Liver (tissue), 9 donors: Measurements from ENCODE around the gene HOXA7. TPM values are rescaled to one million over a fixed set of nuclear protein-coding genes. Genes with fewer than 3 reads are reported as not detected.

Experiments used
- DNase-seq: peaks from one replicate; pipeline ENCODE4 v3.0.0-alpha.2; 2017; ENCODE audit warnings: low spot score
- H3K27ac ChIP-seq, 2 donors: one replicate each; pipeline ENCODE4 v1.7.0; 2013; ENCODE audit warnings: inconsistent platforms in 2 of 2, low read length in 2 of 2, control low read depth in 1 of 2, low read depth in 1 of 2, mild to moderate bottlenecking in 1 of 2
- H3K27me3 ChIP-seq, 4 donors: one replicate each; pipeline versions ENCODE4 v1.6.1 to v1.7.0; 2013; ENCODE audit warnings: low read length in 3 of 4, inconsistent platforms in 1 of 4, mild to moderate bottlenecking in 1 of 4, moderate library complexity in 1 of 4; ENCODE audit not compliant: control insufficient read depth in 4 of 4, insufficient read depth in 4 of 4
- H3K36me3 ChIP-seq, 4 donors: one replicate each; pipeline versions ENCODE4 v1.6.1 to v1.7.0; 2013; ENCODE audit warnings: low read length in 3 of 4, mild to moderate bottlenecking in 3 of 4, low read depth in 1 of 4, moderate library complexity in 1 of 4; ENCODE audit not compliant: control insufficient read depth in 4 of 4, insufficient read depth in 3 of 4
- H3K4me1 ChIP-seq, 4 donors: one replicate each; pipeline versions ENCODE4 v1.6.1 to v1.7.0; 2013; ENCODE audit warnings: low read length in 3 of 4, mild to moderate bottlenecking in 3 of 4, moderate library complexity in 1 of 4; ENCODE audit not compliant: control insufficient read depth in 4 of 4, insufficient read depth in 4 of 4
- H3K4me3 ChIP-seq, 3 donors: one replicate each; pipeline versions ENCODE4 v1.6.1 to v1.7.0; 2013; ENCODE audit warnings: low read length in 3 of 3, control low read depth in 1 of 3, low read depth in 1 of 3, mild to moderate bottlenecking in 1 of 3
- H3K9ac ChIP-seq, 2 donors: one replicate each; pipeline ENCODE4 v1.7.0; 2013; ENCODE audit warnings: low read length in 2 of 2, mild to moderate bottlenecking in 2 of 2, moderate library complexity in 2 of 2, control low read depth in 1 of 2, low read depth in 1 of 2
- H3K9me3 ChIP-seq, 4 donors: one replicate each; pipeline versions ENCODE4 v1.6.1 to v1.7.0; 2013; ENCODE audit warnings: low read length in 3 of 4; ENCODE audit not compliant: control insufficient read depth in 4 of 4
- ATF3 ChIP-seq: IDR thresholded peaks from 2 replicates; pipeline ENCODE4 v1.6.1; 2016; ENCODE audit warnings: antibody characterized with exemption
- CTCF ChIP-seq: fragments of 150-350 bp; IDR thresholded peaks from 2 replicates; pipeline ENCODE4 v1.5.1; 2017; ENCODE audit warnings: improper control_type of control experiment, low read depth, low read length; ENCODE audit not compliant: missing input control
- EGR1 ChIP-seq, 2 donors: IDR thresholded peaks; 2 replicates each; pipeline ENCODE4 v1.6.1; 2016 to 2018; ENCODE audit warnings: antibody characterized with exemption in 2 of 2, low read depth in 2 of 2
- FOXA1 ChIP-seq: IDR thresholded peaks from 2 replicates; pipeline ENCODE4 v1.6.1; 2016; ENCODE audit warnings: antibody characterized with exemption
- FOXA2 ChIP-seq: IDR thresholded peaks from 2 replicates; pipeline ENCODE4 v1.6.1; 2016; ENCODE audit warnings: antibody characterized with exemption
- GABPA ChIP-seq, 2 donors: IDR thresholded peaks in 1 of 2; conservative IDR thresholded peaks in 1 of 2; 2 replicates each; pipeline ENCODE4 v1.6.1; 2016; ENCODE audit warnings: antibody characterized with exemption in 2 of 2, mild to moderate bottlenecking in 1 of 2, moderate library complexity in 1 of 2
- HNF4A ChIP-seq, 2 donors: conservative IDR thresholded peaks; 2 replicates each; pipeline ENCODE4 v1.6.1; 2016; ENCODE audit warnings: antibody characterized with exemption in 2 of 2, mild to moderate bottlenecking in 2 of 2
- JUND ChIP-seq, 2 donors: IDR thresholded peaks; 2 replicates each; pipeline ENCODE4 v1.6.1; 2016; ENCODE audit warnings: antibody characterized with exemption in 2 of 2
- NR2F2 ChIP-seq: IDR thresholded peaks from 2 replicates; pipeline ENCODE4 v1.6.1; 2016; ENCODE audit warnings: antibody characterized with exemption
- RAD21 ChIP-seq, 2 donors: IDR thresholded peaks; 2 replicates each; pipeline ENCODE4 v1.6.1; 2016; ENCODE audit warnings: antibody characterized with exemption in 2 of 2, mild to moderate bottlenecking in 2 of 2
- REST ChIP-seq: IDR thresholded peaks from 2 replicates; pipeline ENCODE4 v1.6.1; 2016; ENCODE audit warnings: antibody characterized with exemption, mild to moderate bottlenecking
- RXRA ChIP-seq, 2 donors: IDR thresholded peaks; 2 replicates each; pipeline ENCODE4 v1.6.1; 2017 to 2018; ENCODE audit warnings: antibody characterized with exemption in 2 of 2, mild to moderate bottlenecking in 1 of 2
- SP1 ChIP-seq: IDR thresholded peaks from 2 replicates; pipeline ENCODE4 v1.6.1; 2018; ENCODE audit warnings: antibody characterized with exemption, mild to moderate bottlenecking
- TAF1 ChIP-seq: conservative IDR thresholded peaks from 2 replicates; pipeline ENCODE4 v1.6.1; 2016; ENCODE audit warnings: antibody characterized with exemption, mild to moderate bottlenecking
- YY1 ChIP-seq: IDR thresholded peaks from 2 replicates; pipeline ENCODE4 v1.6.1; 2016; ENCODE audit warnings: antibody characterized with exemption, mild to moderate bottlenecking
- ZBTB33 ChIP-seq: IDR thresholded peaks from 2 replicates; pipeline ENCODE4 v1.6.1; 2016; ENCODE audit warnings: antibody characterized with exemption
- WGBS: extraction: QIAGEN DNeasy Blood & Tissue Kit; methylation state at CpG from one replicate; pipeline ENCODE4 v1.1.7; 2013; 5-methylcytosine and 5-hydroxymethylcytosine counted together
- polyA plus RNA-seq, 2 donors: library from polyadenylated mRNA; stranded (reverse) in 1 of 2; unstranded in 1 of 2; fragments of 200-250 nt in 1 of 2; fragments of >200 nt in 1 of 2; fragmentation: Nextera tagmentation in 1 of 2; extraction: Ambion mirVana in 1 of 2; gene quantifications; one replicate each; pipeline versions ENCODE4 v1.2.1 to v1.2.3, GENCODE V29; 2013 to 2015
- total RNA-seq, 2 donors: library from RNA; depleted of rRNA; stranded (reverse); fragments of >200 nt; gene quantifications; one replicate each; pipeline ENCODE4 v1.2.3, GENCODE V29; 2014
- donor health status: healthy.
- donor health status: healthy.
- donor health status: healthy.
- donor health status: healthy.
- donor health status: healthy.

Gene HOXA7
- total and polyA plus RNA-seq, 4 donors, result under 0.01 to 0.05 TPM; not detected in 2

GRCh38 chr7:27106901-27107240, 49.6 kb downstream of the HOXA7 start:
- no peak overlapping the region for H3K9ac ChIP-seq
- H3K4me3 ChIP-seq, result peak overlapping the region in 1 of 3 donors; percentile 20
- no peak for TF ChIP-seq FOXA2
- no peak for TF ChIP-seq ZBTB33
- no peak for TF ChIP-seq FOXA1
- peaks cover 0 to 4% (median 2%) of the 10 kb centered on the region in 4 donors for H3K4me1 ChIP-seq
- peak overlapping the region; percentile 36 to 62 for H3K27ac ChIP-seq
- no peaks in the 10 kb centered on the region for H3K9me3 ChIP-seq
- H3K27me3 ChIP-seq, result peaks cover 0 to 29% (median 7%) of the 10 kb centered on the region in 4 donors
- 18% methylated on average over 14 of the region's 14 CpGs for WGBS
- no peak for DNase-seq
- H3K36me3 ChIP-seq, result no peaks in the 10 kb centered on the region

- WGBS, result 19% methylated on average over 44 of the region's 44 CpGs
- Histone ChIP-seq H3K36me3 (no peaks in the 10 kb centered on the region), H3K9me3 (no peaks in the 10 kb centered on the region), H3K9ac (no peak overlapping the region), H3K4me1 (peaks cover 0 to 8% (median 2%) of the 10 kb centered on the region in 4 donors), H3K27ac (peak overlapping the region; percentile 36 to 62), H3K27me3 (peaks cover 0 to 23% (median 7%) of the 10 kb centered on the region in 4 donors), H3K4me3 (peak overlapping the region in 1 of 3 donors; percentile 20)
- no peak for DNase-seq
- no peak for TF ChIP-seq JUND (IDR thresholded peaks at IDR 0.05)
- no peak for TF ChIP-seq ATF3
- TF ChIP-seq TAF1, result no peak
- TF ChIP-seq FOXA2, result no peak
- TF ChIP-seq HNF4A (conservative IDR thresholded peaks at IDR 0.05), result no peak
- no peak for TF ChIP-seq RAD21 (IDR thresholded peaks at IDR 0.05)
- TF ChIP-seq CTCF, result no peak
Observed at GRCh38 chr7:27106181-27106900, 50.1 kb downstream of the HOXA7 start.

GRCh38 chr7:27105301-27106031, 51.0 kb downstream of the HOXA7 start:
- Histone ChIP-seq H3K27ac (peak overlapping the region in 1 of 2 donors; percentile 41), H3K27me3 (peaks cover 0 to 23% (median 8%) of the 10 kb centered on the region in 4 donors), H3K36me3 (no peaks in the 10 kb centered on the region), H3K4me1 (peaks cover 0 to 9% (median 2%) of the 10 kb centered on the region in 4 donors), H3K9me3 (no peaks in the 10 kb centered on the region), H3K9ac (no peak overlapping the region), H3K4me3 (no peak overlapping the region)
- no peak for DNase-seq
- 37% methylated on average over 13 of the region's 13 CpGs for WGBS
- TF ChIP-seq TAF1, result no peak
- TF ChIP-seq EGR1 (IDR thresholded peaks at IDR 0.05; ENCODE audit: low read depth in 2 of 2), result no peak
- no peak for TF ChIP-seq HNF4A (conservative IDR thresholded peaks at IDR 0.05)
- no peak for TF ChIP-seq ATF3
- no peak for TF ChIP-seq SP1
- TF ChIP-seq NR2F2, result no peak
- no peak for TF ChIP-seq JUND (IDR thresholded peaks at IDR 0.05)
- TF ChIP-seq GABPA (IDR thresholded peaks at IDR 0.05 in 1 of 2, conservative IDR thresholded peaks at IDR 0.05 in 1 of 2), result no peak
- no peak for TF ChIP-seq REST
- TF ChIP-seq YY1, result no peak
- no peak for TF ChIP-seq FOXA1
- TF ChIP-seq FOXA2, result no peak
- TF ChIP-seq RXRA (IDR thresholded peaks at IDR 0.05), result no peak
